HG02798 (cell line): ENCODE data around the gene NTRK2.

Experiments used
- ATAC-seq: cut with Tn5 transposase; IDR thresholded peaks from one replicate; pipeline ENCODE4 v1.9.1; 2021; ENCODE audit warnings: mild to moderate bottlenecking; ENCODE audit not compliant: unreplicated experiment, poor library complexity

The NTRK2 gene

DNA sequence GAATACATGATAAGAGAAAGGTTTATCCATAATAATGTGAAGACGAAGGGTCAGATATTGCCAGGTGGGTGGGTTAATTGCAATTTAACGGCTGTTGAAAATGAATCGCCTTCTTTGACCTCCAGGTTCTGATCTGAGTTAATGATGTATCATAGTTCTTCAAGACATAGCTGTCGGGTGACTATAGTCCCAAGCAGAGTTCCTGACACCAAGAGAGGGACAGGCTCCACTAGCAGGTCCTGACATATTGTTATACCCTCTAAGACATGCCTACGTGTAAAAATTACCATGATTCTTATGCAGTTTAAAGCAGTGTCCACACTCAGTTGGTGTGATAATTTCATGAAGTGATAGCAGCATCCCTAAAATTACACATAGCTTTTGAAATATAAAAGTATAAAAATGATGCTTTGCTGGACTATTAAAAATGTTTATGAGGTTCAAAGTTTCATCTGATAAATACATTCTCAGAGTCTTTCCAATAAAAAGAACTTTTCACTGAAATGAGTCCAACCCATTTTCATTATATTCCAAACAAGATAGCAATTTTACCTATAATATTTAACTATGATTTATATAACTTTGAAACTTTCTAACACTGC is 53.0 kb downstream of the NTRK2 start:
- no peak for ATAC-seq

- ATAC-seq, result no peak
These were observed 53.9 kb downstream of the NTRK2 start for GRCh38 chr9:84723426-84723825.

DNA sequence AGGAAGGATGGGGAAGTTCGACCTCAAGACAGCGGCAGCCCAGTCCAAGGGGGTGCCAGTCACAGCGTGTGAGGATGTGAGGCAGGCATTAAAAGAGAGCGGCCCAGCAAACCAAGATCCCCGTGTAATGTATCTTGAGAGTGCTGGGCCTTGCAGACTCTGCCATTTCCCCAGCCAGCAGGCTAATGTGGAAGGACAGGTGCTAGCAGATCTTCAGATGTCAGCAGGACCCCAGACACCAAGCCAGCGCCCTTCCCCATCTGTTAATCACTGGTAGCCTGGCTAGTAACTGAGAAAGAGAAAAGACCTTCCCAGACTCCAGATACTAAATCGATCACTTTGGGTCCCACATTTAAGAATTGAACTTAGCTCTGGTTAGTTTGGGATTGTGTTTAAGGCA is 62.2 kb downstream of the NTRK2 start:
- ATAC-seq, result no peak

- no peak for ATAC-seq
These were observed 66.6 kb downstream of the NTRK2 start for GRCh38 chr9:84736081-84736480.

- no peak for ATAC-seq
These were observed 67.0 kb downstream of the NTRK2 start for GRCh38 chr9:84736536-84736935.

- no peak for ATAC-seq
These were observed 68.8 kb downstream of the NTRK2 start for GRCh38 chr9:84738353-84738752.

- ATAC-seq, result no peak
These were observed 72.7 kb downstream of the NTRK2 start for GRCh38 chr9:84742261-84742660.

GRCh38 chr9:84744195-84744594 is 74.7 kb downstream of the NTRK2 start:
- ATAC-seq, result no peak

DNA sequence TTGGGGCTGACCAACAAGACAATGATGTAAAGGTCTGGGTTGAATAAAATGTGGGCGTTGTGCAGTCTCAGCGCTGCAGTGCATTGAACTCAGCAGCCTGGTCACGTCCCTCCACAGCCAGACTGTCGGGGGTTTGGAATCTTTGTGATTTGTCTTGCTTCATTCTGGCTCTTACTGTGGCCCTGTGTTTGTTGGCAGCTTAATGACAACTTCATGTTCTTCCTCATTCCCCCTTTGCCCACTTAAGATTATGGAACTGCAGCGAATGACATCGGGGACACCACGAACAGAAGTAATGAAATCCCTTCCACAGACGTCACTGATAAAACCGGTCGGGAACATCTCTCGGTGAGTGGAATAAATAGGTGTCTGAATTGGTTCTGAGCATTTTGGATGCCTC is 75.2 kb downstream of the NTRK2 start:
- ATAC-seq, result no peak

GRCh38 chr9:84748112-84748511 is 78.6 kb downstream of the NTRK2 start:
- ATAC-seq, result peak; percentile 35

- ATAC-seq, result no peak
These were observed 80.8 kb downstream of the NTRK2 start for GRCh38 chr9:84750152-84750865.

- no peak for ATAC-seq
These were observed 82.4 kb downstream of the NTRK2 start for GRCh38 chr9:84751921-84752320.

- ATAC-seq, result peak; percentile 29
These were observed 84.9 kb downstream of the NTRK2 start for GRCh38 chr9:84754461-84754860.

- peak; percentile 12 for ATAC-seq
These were observed 85.4 kb downstream of the NTRK2 start for GRCh38 chr9:84754881-84755280.

GRCh38 chr9:84755380-84755779 is 85.9 kb downstream of the NTRK2 start:
- ATAC-seq, result no peak

DNA sequence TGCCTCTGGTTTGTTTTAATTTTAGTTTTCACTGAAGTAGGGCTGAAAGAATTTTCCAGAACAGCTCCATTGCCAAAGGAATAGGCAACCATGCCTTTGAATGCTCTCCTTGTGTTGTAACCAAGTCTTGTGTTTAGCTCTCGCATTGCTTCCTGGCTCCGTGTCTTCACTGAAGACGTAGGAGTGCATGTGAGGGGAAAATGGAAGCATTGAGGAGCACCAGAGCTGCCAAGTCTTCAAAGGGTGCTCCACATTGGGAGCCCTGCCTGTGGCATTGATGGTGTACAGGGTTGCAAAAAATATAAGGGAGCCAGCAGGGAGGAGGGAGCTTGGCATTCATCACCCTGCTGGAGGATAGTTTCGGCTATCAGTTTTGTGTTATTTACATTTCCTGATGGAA is 86.6 kb downstream of the NTRK2 start:
- ATAC-seq, result no peak

GRCh38 chr9:84756731-84757130 is 87.2 kb downstream of the NTRK2 start:
- ATAC-seq, result no peak

DNA sequence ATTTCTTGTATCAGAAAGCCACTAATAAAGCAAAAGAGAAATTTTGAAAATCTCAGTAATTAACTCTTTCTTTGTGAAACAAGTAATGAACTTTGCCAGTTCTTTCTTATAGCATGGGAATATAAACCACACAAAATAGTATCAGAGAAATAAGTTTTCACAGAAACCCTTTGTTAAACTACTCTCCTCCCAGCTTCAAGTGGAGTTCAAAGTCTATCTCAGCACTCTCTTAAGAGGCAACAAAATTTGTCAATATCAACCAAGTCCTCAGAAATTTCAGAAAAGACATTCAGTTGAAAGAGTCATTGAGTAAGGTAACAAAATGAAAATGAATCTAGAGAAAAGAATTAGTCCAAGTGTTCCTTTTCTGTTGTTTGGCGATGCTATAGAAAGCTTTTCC is 89.3 kb downstream of the NTRK2 start:
- peak; percentile 11 for ATAC-seq

DNA sequence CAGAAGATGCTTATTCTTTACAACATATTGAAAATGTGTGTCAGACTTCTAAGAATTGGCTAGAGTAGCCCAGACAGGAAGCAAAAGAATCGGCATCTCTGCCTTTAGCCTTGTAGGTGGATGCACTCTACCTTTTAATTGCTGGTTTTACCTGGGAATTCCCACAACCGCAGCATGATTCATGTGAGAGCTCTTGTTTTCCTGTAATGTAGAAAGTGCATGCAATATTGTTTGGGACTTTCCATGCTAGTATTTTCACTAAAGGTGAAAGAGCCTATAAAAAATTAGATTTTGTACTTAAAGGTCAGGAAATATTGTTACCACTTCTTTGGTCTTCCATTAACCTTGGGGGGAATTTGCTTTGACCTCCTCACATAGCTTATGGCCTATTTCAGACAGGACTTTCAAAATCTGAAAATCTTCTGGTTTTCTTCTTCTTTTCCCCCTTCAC is 89.8 kb downstream of the NTRK2 start:
- peak; percentile 75 for ATAC-seq

GRCh38 chr9:84759804-84760203 is 90.3 kb downstream of the NTRK2 start:
- ATAC-seq, result no peak

GRCh38 chr9:84761137-84761808 is 91.7 kb downstream of the NTRK2 start:
- peak; percentile 56 for ATAC-seq

DNA sequence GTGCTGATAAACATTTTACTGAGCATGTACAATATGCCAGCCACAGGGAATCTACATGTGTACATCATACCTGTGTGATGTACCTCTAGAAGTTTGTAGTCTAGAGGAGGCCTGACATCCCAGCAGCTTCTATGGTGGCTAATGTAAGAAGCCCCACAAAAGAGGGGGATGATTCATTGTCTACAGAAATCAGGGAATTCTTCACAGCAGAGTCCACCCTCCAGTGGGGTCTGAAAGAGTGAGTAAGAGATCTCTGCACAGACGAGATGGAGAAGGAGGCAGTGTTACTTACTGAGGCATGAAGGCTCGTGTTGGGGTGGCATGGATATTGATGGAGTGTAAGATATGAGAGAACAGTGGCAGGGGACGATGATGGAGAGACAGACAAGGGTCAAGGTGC is 103.0 kb downstream of the NTRK2 start:
- ATAC-seq, result no peak
